Spleen (tissue), 7 donors: ENCODE results near the gene POP4.

Source experiments
- POLR2A ChIP-seq, 3 donors: fragments of 450-650 bp; IDR thresholded peaks; one replicate each; pipeline ENCODE4 v1.5.1; 2017; ENCODE audit warnings: antibody characterized with exemption in 3 of 3, mild to moderate bottlenecking in 1 of 3
- POLR2AphosphoS5 ChIP-seq, 3 donors: sonication (generic); formaldehyde crosslinking; IDR thresholded peaks; one replicate each; pipeline ENCODE4 v1.5.1; 2017; ENCODE audit warnings: antibody characterized with exemption in 3 of 3
- TF ChIP-seq, protein P1 (sequence below), 11 experiments: fragments of 200-600 bp in 7 of 11; fragments of 450-650 bp in 4 of 11; sonication (generic) in 4 of 11; IDR thresholded peaks in 8 of 11; conservative IDR thresholded peaks in 3 of 11; 1 replicate in 7 of 11; 2 replicates in 4 of 11; pipeline versions ENCODE4 v1.4.0 to v1.8.0; 2016 to 2021; ENCODE audit warnings: antibody characterized with exemption in 11 of 11, inconsistent platforms in 4 of 11, mild to moderate bottlenecking in 1 of 11
- donor health status: DM: no; HTN: no; CAD: no; lungs with moderate emphysema.
- donor health status: DM: no; HTN: no; CAD: no.
- donor health status: DM: no; HTN: no; CAD: no.

DNA sequence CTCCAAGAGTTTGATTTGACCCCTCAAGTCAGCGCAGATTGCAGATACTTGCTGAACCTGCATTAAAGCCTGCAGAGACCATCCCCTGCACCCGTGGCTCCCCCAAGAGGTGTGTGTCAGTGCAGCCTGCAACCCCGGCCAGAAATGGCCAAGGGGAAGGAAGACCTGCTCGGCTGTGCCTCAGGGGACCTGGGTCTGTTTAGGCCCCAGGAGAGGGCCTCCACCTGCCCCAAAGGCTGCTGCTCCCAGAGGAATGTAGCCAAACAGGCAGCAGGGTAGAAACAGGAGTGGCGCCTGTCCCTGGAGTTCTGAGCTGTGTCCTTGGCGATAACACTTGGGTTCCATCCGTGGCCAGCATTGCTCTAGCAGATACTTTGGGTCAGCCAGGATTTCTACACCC is 8.0 kb downstream of the POP4 start:
- TF ChIP-seq, protein P1, sequence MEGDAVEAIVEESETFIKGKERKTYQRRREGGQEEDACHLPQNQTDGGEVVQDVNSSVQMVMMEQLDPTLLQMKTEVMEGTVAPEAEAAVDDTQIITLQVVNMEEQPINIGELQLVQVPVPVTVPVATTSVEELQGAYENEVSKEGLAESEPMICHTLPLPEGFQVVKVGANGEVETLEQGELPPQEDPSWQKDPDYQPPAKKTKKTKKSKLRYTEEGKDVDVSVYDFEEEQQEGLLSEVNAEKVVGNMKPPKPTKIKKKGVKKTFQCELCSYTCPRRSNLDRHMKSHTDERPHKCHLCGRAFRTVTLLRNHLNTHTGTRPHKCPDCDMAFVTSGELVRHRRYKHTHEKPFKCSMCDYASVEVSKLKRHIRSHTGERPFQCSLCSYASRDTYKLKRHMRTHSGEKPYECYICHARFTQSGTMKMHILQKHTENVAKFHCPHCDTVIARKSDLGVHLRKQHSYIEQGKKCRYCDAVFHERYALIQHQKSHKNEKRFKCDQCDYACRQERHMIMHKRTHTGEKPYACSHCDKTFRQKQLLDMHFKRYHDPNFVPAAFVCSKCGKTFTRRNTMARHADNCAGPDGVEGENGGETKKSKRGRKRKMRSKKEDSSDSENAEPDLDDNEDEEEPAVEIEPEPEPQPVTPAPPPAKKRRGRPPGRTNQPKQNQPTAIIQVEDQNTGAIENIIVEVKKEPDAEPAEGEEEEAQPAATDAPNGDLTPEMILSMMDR (IDR thresholded peaks at IDR 0.05 in 8 of 11, conservative IDR thresholded peaks at IDR 0.05 in 3 of 11), result no peak
- TF ChIP-seq POLR2A (IDR thresholded peaks at IDR 0.05), result no peak
- TF ChIP-seq POLR2AphosphoS5 (IDR thresholded peaks at IDR 0.05), result no peak
